ENCODE results near the gene SCYGR1.

GRCh38 chr2:227428731-227429285, 41.1 kb upstream of the SCYGR1 start:
- TF ChIP-seq POLR2AphosphoS5 (IDR thresholded peaks at IDR 0.05; ENCODE audit: low read depth, low read length) = no peak
- no peak for TF ChIP-seq POLR2A (IDR thresholded peaks at IDR 0.05; ENCODE audit: low read depth, low read length)
- no peak for TF ChIP-seq SPI1 (IDR thresholded peaks at IDR 0.05; ENCODE audit: low read depth, low read length)
- TF ChIP-seq PAX5 (IDR thresholded peaks at IDR 0.05; ENCODE audit: insufficient read depth, low read length, severe bottlenecking) = no peak
- TF ChIP-seq TAF1 (IDR thresholded peaks at IDR 0.05; ENCODE audit: low read depth, low read length) = no peak
